NCI-H1436 treated with DMSO at 0.1 percent for 48 hours (cell line): ENCODE data around the gene TRAF5.

Experiments
- DNase-seq: peaks from one replicate; lab custom pipeline; 2025; lab: John Stamatoyannopoulos, UW

Gene TRAF5

GRCh38 chr1:211328084-211328694 is 1.6 kb downstream of the TRAF5 start:
- DNase-seq = no peak

DNA sequence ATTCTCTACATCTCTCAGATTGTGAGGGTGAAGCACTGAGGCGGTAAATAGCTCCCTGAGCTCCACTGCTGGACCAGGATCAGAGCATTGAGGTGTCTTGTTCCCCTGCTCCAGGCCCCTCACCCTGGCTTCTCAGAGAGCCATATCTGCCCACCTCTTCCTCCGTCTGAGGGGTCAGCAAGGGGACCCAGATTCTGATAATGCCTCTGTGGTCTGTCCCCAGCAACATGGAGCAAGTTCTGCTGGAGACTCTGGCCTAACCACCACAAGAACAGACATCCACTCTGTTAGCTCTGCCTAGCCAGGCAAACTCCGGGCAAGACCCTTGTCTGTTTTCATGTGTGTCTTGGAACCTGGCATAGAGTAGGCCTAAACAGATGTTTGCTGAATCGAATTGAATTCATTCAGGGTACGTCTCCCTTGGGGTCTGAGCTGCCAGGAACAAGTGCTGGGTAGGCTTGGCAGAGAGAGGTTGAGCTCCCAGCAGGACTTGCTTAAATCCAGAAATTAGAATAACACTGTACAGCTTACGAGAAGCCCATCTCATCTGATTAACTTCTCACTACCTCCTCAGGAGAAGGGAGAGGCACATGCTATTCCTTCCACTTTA is 2.3 kb downstream of the TRAF5 start:
- no peak for DNase-seq

GRCh38 chr1:211329764-211330201 is 3.1 kb downstream of the TRAF5 start:
- no peak for DNase-seq

GRCh38 chr1:211330282-211330936 is 3.8 kb downstream of the TRAF5 start:
- no peak for DNase-seq

DNA sequence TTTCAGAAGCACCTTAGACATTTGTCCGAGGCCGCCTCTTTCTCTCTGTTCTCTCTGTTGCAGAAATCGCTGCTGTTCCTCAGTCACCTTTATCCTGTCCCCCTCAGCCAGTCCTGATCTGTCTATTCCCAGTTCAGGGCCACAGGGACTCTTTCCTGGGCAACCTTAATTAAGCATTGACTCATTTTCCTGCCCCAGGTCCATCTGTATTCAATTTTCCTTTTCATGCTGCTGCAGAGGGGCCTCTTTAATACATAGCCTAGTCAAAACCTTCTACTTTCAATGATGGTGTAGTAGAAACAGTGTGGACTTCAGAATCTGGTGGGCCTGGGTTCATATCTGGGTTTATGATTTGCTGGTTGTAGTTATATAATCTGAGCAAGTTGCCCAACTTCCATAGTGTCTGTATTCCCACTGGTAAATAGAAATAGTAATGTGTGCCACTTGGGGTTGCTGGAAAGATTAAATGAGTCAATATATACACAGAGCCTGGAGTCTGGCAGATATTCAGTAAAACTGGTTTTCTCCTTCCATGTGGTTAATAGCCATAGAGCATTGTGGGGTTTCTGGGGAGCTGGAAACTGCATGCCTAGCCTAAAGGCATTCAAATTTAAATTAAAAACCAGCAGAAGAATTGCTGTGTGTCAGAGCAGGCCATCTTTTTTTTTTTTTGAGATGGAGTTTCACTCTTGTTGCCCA is 4.5 kb downstream of the TRAF5 start:
- DNase-seq = no peak

- DNase-seq = no peak
Observed at GRCh38 chr1:211332036-211332616, 5.5 kb downstream of the TRAF5 start.

GRCh38 chr1:211332830-211333229 is 6.2 kb downstream of the TRAF5 start:
- no peak for DNase-seq

GRCh38 chr1:211333906-211334305 is 7.3 kb downstream of the TRAF5 start:
- no peak for DNase-seq

DNA sequence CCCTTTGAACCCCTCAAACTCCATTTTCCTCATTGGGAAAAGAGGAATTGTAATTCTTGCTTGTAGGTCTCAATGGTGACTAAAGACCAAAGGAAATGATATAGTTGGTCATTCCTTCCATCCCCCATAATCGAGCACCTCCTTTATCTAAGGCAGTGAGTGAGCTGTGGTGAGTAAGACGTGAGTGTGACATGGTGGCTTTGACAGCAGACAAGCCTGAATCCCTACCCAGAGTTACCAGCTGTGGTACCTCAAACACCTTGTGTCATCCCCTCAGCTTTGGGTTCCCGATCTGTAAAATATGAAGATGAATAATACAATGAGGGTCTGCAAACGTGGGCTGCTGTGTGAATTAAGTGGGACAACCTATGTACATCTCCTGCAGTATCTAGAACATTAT is 8.4 kb downstream of the TRAF5 start:
- no peak for DNase-seq

GRCh38 chr1:211335522-211336157 is 9.0 kb downstream of the TRAF5 start:
- no peak for DNase-seq

- no peak for DNase-seq
Observed at GRCh38 chr1:211336161-211336560, 9.5 kb downstream of the TRAF5 start.

DNA sequence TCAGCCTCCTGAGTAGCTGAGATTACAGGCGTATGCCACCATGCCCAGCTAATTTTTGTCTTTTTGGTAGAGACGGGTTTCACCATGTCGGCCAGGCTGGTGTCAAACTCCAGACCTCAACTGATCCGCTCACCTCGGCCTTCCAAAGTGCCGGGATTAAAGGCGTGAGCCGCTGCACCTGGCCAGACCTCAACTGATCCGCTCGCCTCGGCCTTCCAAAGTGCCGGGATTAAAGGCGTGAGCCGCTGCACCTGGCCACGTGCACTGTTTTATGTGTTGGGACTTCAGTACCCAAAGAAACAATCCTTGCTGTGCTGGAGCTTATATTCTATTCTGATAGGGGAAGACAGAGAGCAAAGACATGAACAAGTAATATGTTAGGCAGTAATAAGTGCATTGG is 10.1 kb downstream of the TRAF5 start:
- no peak for DNase-seq

DNA sequence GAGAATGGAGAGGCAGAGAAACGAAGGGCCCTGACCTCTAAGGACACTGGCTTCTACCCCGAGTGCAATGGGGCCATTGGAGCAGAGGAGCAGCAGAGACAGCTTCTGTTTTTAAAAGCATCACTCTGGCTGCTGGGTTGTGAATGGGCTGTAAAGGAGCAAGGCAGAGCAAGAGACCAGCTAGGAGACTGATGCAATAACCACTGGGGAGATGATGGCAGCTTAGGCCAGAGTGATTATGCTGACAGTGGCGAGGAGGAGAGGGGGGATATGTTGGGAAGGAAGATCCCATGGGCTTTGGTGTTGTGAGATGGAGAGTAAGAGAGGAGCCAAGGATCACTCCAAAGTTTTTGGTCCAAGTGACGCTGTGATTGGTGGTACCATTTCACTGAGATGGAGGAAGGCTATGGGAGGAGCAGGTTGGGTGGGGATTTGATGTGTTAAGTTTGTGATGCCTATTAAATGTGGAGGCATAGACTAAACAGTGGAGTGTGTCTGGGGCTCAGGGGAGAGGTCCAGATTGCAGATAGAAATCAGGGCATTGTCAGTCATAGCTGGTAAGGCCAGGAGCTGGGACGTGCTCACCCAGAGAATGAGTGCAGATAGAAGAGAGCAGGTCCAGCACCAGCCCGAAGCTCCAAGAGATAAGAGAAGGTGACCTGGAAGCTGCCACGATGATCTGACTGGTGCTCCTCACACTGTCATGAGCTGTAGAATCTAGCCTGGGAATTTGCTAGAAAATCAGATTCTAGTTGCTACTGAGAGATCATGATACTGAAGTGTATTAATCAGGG is 11.0 kb downstream of the TRAF5 start:
- DNase-seq = no peak

- DNase-seq = no peak
Observed at GRCh38 chr1:211338224-211338620, 11.6 kb downstream of the TRAF5 start.

- DNase-seq = no peak
Observed at GRCh38 chr1:211339631-211340041, 13.0 kb downstream of the TRAF5 start.

DNA sequence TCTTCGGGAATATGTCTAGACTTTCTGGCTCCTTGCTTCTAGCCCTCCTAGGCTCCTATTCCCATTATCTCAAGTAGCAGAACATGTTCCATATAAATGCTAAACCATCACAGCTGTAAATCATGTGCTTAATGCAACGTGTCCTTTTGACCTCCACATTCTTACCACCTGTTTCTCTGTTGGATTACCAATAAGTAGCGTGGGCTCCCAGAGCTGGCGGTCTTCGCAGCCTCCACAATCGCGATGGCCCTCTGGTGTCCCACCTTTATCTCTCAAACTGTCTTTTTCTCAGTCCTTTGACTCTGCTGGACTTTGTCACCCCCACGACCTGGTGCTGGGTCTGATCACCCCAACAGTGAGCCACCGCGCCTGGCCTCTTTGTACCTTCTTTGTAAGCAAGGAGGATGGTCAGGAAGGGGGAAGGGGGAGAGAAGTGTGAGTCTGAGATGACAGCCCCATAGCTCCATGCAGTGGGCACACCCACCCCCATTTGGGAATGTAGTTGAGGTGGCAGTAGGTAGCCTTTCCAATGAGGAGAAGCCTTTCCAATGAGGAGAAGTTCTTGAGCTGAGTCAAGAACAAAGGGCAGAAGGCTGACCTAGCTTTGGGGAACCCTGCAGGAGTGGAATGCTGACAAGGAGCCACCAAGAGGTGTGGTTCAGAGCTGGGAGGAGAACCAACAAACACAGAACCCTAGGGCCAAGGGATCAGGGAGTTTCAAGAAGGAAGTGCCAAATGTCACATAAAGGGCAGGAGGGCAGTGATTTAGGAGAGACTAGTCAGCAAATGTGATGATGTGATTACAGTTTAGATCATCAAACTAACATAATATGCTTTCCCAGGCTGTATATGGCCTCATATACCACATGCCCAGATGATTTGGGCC is 14.2 kb downstream of the TRAF5 start:
- DNase-seq = no peak

- DNase-seq = no peak
Observed at GRCh38 chr1:211341999-211342398, 15.4 kb downstream of the TRAF5 start.

- no peak for DNase-seq
Observed at GRCh38 chr1:211343607-211344006, 17.0 kb downstream of the TRAF5 start.

DNA sequence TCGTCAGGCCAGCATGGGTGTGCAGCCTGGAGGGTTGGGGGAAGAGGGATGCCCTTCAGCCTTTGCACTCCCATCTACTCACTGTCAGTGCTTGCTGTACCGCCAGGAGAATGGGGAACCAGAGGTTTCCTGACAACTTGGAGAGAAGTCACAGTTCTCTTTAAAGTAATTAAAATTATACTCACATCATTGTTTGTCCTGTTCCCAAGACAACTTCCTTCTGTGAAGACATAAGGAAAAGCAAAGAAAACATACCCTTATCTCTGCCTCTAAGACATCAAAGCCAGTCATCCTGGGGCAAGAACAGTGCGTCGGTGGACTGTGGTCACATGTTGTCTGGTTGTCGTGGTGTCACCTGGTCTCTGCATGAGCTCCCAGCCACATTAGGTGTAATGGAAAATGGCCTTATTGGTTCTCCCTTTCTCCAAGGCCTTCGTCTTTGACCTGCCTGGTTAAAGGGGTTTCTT is 17.6 kb downstream of the TRAF5 start:
- no peak for DNase-seq

GRCh38 chr1:211345719-211346118 is 19.1 kb downstream of the TRAF5 start:
- DNase-seq = no peak
